Activated naive CD8-positive, alpha-beta T cell treated with anti-CD3 and anti-CD28 coated beads, Interleukin-2, amount 50 U/mL, for 24 hours (primary cell): ENCODE data around the gene KIAA0408.

Experiments
- ATAC-seq: fragments of 150-1000 bp; cut with Tn5 transposase; one replicate; pipeline ENCODE4 v1.10.0; 2021
- DNase-seq: peaks from one replicate; pipeline ENCODE4 v3.0.0; 2021
- H3K27ac Mint-ChIP-seq: one replicate; pipeline ENCODE4 v1.8.0; 2021; ENCODE audit warnings: mild to moderate bottlenecking, mixed read lengths
- H3K27me3 Mint-ChIP-seq: one replicate; pipeline ENCODE4 v1.8.0; 2021; ENCODE audit warnings: mixed read lengths
- H3K36me3 Mint-ChIP-seq: one replicate; pipeline ENCODE4 v1.8.0; 2021; ENCODE audit warnings: low read depth, mixed read lengths
- H3K4me1 Mint-ChIP-seq: one replicate; pipeline ENCODE4 v1.8.0; 2021; ENCODE audit warnings: mixed read lengths
- H3K4me3 Mint-ChIP-seq: one replicate; pipeline ENCODE4 v1.8.0; 2021; ENCODE audit warnings: mild to moderate bottlenecking, moderate library complexity, mixed read lengths
- H3K9me3 Mint-ChIP-seq: one replicate; pipeline ENCODE4 v1.8.0; 2021; ENCODE audit warnings: mixed read lengths

Gene KIAA0408

DNA sequence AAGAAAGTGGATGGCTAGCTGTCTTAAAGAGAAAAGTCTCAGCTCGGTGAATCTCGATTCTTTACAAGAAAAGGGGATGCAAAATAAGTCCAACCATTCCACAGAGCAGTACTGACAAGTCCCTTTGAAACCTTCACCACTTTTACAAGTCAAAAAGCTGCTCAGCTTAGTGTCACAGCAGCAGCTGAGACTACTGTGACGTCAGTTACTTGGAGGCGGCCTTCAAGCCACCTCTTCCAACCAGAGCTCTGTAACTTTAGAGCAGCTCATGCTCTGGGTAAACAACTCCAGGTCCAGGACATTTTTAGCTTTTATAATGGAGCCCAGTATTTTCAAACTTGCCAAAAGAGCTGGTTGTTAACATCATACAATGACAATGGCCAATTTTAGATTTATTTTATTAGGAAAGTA is at the start of gene KIAA0408:
Gene KIAA0408, minus strand, starts transcription at position 159 of the 411 bp plus-strand sequence. CDS start 5,408 bp downstream, outside the sequence.
- H3K9me3 Mint-ChIP-seq: no peaks in the 10 kb centered on the region
- H3K27me3 Mint-ChIP-seq: no peaks in the 10 kb centered on the region
- H3K36me3 Mint-ChIP-seq: no peaks in the 10 kb centered on the region
- no peak within 1 kb of the TSS for H3K27ac Mint-ChIP-seq
- peaks cover 9% of the 10 kb centered on the region for H3K4me1 Mint-ChIP-seq
- DNase-seq (no peak), ATAC-seq (no peak)
- H3K4me3 Mint-ChIP-seq: no peak within 1 kb of the TSS

DNA sequence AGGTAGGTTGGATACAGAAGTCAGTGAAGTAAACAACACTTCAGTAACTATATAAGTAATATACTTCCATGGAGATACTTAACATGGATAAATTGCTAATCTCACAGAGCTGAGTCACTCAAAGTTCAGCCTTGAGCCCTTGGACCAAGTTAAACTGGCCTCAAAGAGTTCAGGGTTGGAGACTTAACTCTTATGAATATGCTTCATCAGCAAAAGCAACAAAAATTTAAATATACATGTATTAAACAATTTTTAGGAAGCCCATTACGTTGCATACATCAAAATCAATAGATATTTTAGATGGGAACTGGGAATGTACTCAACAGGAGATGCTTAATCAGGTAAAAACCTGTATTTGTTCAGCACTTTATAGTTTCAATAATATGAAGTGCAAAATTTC is 47.7 kb upstream of the KIAA0408 start:
- ATAC-seq (no peak), DNase-seq (no peak)
- H3K27me3 Mint-ChIP-seq: peaks cover 2% of the 10 kb centered on the region

DNA sequence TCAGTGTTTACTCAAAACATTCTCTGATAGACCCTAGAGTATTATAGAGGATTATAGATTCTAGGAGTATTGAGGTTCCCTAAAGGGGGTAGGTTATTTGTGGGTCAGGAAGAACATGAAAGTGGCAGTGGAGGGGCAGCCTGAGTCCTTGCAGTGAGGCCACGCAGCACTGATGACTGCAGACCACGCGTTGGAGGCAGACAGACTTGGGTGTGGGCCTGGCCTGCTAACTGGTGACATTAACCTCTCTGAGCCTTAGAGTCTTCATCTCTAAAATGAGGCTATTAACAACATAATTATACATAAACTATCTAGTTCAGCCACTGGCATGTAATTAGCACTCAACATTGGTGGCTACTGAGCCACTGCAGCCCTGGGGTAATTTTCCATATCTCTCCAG is 43.8 kb upstream of the KIAA0408 start:
- ATAC-seq: no peak
- DNase-seq: no peak
- Mint-ChIP-seq H3K4me3 (no peak overlapping the region), H3K36me3 (no peaks in the 10 kb centered on the region), H3K4me1 (no peaks in the 10 kb centered on the region), H3K27me3 (no peaks in the 10 kb centered on the region), H3K9me3 (no peaks in the 10 kb centered on the region), H3K27ac (no peak overlapping the region)

More for the DNA sequence above, 47.7 kb upstream of the KIAA0408 start:
- no peaks in the 10 kb centered on the region for H3K4me1 Mint-ChIP-seq
- H3K27ac Mint-ChIP-seq: no peak overlapping the region
- H3K4me3 Mint-ChIP-seq: no peak overlapping the region
- no peaks in the 10 kb centered on the region for H3K9me3 Mint-ChIP-seq
- peaks cover 2% of the 10 kb centered on the region for H3K36me3 Mint-ChIP-seq

DNA sequence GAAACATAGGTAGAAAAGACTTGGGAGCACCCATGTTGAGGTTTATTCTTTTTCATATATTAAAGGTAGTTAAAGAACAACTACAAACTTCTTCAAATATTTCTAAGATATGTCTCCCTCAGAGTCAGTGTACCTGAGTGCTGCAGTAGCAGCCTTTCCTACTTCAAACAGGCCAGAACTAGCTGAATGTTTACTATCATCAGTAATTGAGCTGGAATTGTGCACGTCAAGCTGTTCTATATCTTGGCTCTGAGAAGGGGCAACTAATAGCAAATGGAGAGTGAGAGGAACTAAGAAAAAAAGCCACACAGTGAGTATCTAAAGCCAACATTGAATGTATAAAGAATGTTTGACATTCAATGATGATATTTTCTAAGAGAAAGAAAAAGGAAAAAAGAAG is 38.2 kb upstream of the KIAA0408 start:
- peaks cover 5% of the 10 kb centered on the region for H3K27me3 Mint-ChIP-seq
- no peaks in the 10 kb centered on the region for H3K4me1 Mint-ChIP-seq
- no peaks in the 10 kb centered on the region for H3K36me3 Mint-ChIP-seq
- H3K4me3 Mint-ChIP-seq: no peak overlapping the region
- H3K27ac Mint-ChIP-seq: no peak overlapping the region
- DNase-seq (no peak), ATAC-seq (no peak)
- H3K9me3 Mint-ChIP-seq: no peaks in the 10 kb centered on the region

DNA sequence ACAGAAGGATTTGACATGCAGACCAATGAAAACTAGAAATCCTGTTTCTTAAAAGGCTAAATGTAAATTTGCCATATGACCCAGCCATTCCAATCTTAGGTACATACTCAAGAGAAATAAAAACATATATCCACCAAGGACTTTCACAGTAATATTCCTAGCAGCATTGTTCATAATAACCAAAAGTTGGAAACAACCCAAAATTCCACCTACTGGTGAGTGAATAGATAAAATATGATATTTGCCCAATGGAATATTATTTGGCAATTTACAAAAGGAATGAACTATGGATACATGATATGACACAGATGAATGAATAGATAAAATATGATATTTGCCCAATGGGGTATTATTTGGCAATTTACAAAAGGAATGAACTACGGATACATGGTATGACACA is 37.3 kb upstream of the KIAA0408 start:
- Mint-ChIP-seq H3K36me3 (no peaks in the 10 kb centered on the region), H3K4me3 (no peak overlapping the region), H3K27me3 (peaks cover 5% of the 10 kb centered on the region), H3K9me3 (no peaks in the 10 kb centered on the region), H3K27ac (no peak overlapping the region), H3K4me1 (no peaks in the 10 kb centered on the region)
- no peak for ATAC-seq
- no peak for DNase-seq

DNA sequence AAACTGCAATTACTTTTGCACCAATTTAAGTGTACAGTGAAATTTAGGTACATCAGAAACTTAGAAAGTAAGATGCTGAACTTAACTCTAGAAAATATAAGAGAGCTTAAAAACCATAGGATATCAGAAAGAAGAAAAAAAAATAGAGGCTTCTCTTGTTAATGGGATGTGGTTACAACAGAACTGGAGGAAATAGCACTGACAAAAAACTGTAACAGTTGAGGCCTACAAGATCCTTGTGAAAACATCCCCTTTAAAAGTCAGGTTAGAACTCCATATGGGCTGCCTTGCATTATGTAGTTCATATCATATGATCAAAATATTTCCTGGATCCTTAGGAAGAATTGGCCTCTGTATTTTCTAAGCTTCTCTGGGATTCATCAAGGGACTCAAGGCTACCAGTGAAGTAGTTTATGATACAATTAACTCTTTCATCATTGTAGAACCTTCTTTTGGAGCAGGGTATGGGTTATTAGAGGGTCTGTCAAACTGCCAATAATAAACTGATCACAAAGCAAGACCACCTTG is 35.1 kb upstream of the KIAA0408 start:
- H3K27ac Mint-ChIP-seq: no peak overlapping the region
- no peak overlapping the region for H3K4me3 Mint-ChIP-seq
- peaks cover 5% of the 10 kb centered on the region for H3K27me3 Mint-ChIP-seq
- H3K9me3 Mint-ChIP-seq: no peaks in the 10 kb centered on the region
- no peaks in the 10 kb centered on the region for H3K4me1 Mint-ChIP-seq
- H3K36me3 Mint-ChIP-seq: peaks cover 6% of the 10 kb centered on the region
- ATAC-seq (no peak), DNase-seq (no peak)

DNA sequence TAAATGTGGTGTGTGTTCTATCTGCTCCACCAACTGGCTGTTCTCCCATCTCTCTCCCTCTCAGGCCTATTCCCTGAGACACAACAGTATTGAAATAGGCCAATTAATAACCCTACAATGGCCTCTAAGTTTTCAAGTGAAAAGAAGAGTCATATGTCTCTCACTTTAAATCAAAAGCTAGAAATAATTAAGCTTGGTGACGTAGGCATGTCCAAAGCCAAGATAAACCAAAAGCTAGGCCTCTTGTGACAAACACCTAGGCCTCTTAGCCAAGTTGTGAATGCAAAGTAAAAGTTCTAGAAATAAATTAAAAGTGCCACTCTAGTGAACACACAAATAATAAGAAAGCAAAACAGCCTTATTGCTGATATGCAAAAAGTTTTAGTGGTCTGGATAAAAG is 30.1 kb upstream of the KIAA0408 start:
- Mint-ChIP-seq H3K4me1 (peaks cover 14% of the 10 kb centered on the region), H3K27me3 (no peaks in the 10 kb centered on the region)
- no peak for ATAC-seq

DNA sequence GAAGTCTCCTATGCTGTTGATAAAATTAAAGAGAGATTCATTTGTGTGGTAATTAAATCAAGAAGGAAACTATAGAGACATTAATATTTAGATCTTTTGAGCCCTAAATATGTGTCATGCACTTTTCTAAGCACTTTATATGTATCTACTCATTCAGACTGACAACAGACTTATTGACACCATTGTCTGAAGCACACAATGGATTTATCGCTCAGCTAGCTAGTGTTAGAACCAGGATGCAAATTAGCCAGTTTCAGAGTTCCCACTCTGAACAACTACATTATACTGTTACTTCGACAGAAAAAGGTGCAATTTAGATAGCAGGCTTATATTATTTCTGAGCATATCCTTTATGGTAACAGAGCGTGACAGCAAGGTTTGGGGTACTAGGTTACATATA is 27.7 kb upstream of the KIAA0408 start:
- DNase-seq: no peak
- no peak overlapping the region for H3K4me3 Mint-ChIP-seq
- peaks cover 23% of the 10 kb centered on the region for H3K4me1 Mint-ChIP-seq
- no peak overlapping the region for H3K27ac Mint-ChIP-seq
- H3K9me3 Mint-ChIP-seq: peaks cover 4% of the 10 kb centered on the region
- no peaks in the 10 kb centered on the region for H3K27me3 Mint-ChIP-seq
- no peak for ATAC-seq
- H3K36me3 Mint-ChIP-seq: peaks cover 12% of the 10 kb centered on the region

More for the DNA sequence above, 30.1 kb upstream of the KIAA0408 start:
- H3K36me3 Mint-ChIP-seq: peaks cover 6% of the 10 kb centered on the region
- H3K4me3 Mint-ChIP-seq: no peak overlapping the region
- DNase-seq: no peak
- H3K27ac Mint-ChIP-seq: no peak overlapping the region
- peaks cover 4% of the 10 kb centered on the region for H3K9me3 Mint-ChIP-seq

DNA sequence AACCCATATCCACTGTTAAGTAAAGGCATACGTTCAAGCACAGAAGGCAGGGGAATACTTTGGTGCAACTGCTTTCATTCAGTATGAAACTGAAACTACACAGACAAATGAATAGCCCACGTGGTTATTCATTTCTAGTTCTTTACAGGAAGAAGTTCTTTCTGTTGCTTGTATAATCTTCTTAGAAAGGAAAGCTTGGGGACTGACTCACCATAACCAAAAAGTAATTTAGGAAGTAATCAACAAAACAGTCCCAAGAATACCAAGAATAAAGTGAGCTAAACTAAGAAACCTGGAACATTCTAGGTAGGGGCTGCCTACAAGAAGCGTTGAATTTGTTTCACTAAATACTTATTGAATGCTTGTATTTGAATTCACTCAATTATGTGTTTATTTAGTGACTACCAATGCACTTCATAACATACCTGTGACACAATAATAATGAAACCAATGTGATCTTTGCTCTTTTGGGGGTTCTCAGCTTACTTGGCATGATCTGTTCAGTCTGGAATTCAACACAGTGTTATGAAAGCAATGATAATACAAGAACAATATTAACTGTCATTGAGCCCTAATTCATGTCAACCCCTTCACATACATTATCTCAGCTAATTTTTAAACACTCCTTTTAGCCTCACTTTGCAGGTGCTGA is 25.1 kb upstream of the KIAA0408 start:
- peak overlapping the region; percentile 69 for H3K27ac Mint-ChIP-seq

DNA sequence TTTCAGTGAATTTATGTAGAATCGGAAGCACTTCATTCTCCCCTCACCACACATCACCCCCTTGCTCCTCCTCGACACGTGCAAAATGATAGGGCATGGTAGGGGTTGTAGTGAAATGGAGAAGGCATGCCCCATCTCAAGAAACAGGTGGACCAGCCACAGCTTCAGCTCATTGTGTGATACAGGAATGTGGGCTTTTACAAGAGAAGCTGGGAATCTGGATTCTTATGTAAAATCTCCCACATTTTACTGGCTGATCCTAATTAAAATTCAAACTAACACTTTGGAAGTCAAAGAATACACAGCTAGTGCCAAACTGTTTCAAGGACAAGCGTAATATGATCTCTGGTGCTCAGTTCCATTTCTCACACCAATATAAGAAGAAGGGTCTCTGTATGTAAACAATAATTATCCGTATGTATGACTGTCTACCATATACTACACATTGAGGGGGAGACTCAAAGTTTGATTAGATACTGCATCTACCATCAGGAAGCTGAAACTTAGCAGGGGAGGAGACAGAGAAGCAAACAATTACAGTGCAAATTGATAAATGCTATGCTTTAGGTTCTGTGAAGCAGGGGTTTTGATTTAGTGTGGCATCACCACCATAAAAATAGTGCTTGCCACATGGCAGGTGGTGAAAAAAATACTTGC is 24.3 kb upstream of the KIAA0408 start:
- H3K4me1 Mint-ChIP-seq: peaks cover 23% of the 10 kb centered on the region
- H3K4me3 Mint-ChIP-seq: peak overlapping the region; percentile 27
- H3K27me3 Mint-ChIP-seq: no peaks in the 10 kb centered on the region
- DNase-seq (no peak), ATAC-seq (no peak)
- peaks cover 6% of the 10 kb centered on the region for H3K36me3 Mint-ChIP-seq
- H3K27ac Mint-ChIP-seq: peak overlapping the region; percentile 69
- peaks cover 4% of the 10 kb centered on the region for H3K9me3 Mint-ChIP-seq

More for the DNA sequence above, 25.1 kb upstream of the KIAA0408 start:
- Mint-ChIP-seq H3K36me3 (peaks cover 6% of the 10 kb centered on the region), H3K27me3 (no peaks in the 10 kb centered on the region), H3K4me1 (peaks cover 23% of the 10 kb centered on the region), H3K4me3 (peak overlapping the region; percentile 6), H3K9me3 (peaks cover 4% of the 10 kb centered on the region)
- ATAC-seq (peak; percentile 90), DNase-seq (no peak)

DNA sequence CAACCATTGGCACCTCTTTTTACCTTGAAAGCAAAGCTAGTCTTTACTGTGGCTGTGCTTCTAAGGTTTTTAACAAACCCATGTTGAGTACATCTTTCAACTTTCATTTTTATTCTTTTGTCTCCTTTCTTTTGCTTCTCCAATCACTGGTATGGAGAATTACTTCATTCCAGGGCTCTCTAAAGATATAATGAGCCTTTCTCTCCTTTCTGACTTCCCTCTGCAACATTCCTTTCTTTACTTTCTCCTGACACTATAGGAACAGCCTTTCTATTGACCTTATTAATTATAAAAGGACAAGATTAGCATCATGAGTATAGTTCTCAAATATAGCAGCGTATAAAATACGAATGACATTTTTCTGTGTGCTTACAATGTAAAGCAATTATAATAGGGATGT is 23.1 kb upstream of the KIAA0408 start:
- ATAC-seq (no peak), DNase-seq (no peak)
- no peak overlapping the region for H3K4me3 Mint-ChIP-seq
- peaks cover 8% of the 10 kb centered on the region for H3K36me3 Mint-ChIP-seq
- H3K27me3 Mint-ChIP-seq: peaks cover 2% of the 10 kb centered on the region
- peaks cover 23% of the 10 kb centered on the region for H3K4me1 Mint-ChIP-seq
- H3K27ac Mint-ChIP-seq: no peak overlapping the region
- peaks cover 4% of the 10 kb centered on the region for H3K9me3 Mint-ChIP-seq

DNA sequence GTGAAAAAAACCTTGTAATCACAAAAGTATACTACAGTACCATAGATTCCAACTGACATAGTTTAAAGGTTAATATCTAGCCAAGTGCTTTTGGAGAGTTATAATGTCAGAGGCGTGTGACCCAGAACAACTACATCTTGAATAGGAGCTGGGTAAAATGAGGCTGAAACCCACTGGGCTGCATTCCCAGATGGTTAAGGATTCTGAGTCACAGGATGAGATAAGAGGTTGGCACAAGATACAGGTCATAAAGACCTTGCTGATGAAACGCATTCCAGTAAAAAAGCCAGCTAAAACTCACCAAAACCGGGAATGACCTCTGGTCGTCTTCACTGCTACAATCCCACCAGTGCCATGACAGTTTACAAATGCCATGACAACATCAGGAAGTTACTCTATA is 22.4 kb upstream of the KIAA0408 start:
- Mint-ChIP-seq H3K4me3 (no peak overlapping the region), H3K4me1 (peaks cover 23% of the 10 kb centered on the region), H3K9me3 (peaks cover 4% of the 10 kb centered on the region), H3K36me3 (peaks cover 8% of the 10 kb centered on the region), H3K27me3 (peaks cover 2% of the 10 kb centered on the region), H3K27ac (no peak overlapping the region)
- DNase-seq (no peak), ATAC-seq (no peak)

DNA sequence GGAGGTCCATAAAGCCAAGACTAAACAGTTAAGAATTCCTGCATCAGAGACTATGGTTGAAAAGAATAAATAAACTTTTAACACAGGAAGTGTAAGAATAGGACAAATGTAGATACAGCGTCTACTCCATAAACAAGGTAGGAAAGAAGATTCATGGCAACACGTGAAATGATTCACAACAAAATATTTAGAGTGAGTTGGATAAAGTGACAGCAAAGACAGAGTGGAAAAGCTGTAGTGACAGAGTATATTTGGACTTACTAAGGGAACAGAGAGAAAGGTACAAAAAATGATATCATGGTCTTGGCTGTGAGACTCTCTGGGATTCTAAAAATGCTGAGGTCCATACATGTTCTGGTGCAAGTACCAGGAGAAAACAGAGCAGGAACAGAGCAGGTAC is 21.9 kb upstream of the KIAA0408 start:
- Mint-ChIP-seq H3K9me3 (peaks cover 4% of the 10 kb centered on the region), H3K27ac (no peak overlapping the region), H3K27me3 (peaks cover 2% of the 10 kb centered on the region), H3K4me3 (no peak overlapping the region), H3K36me3 (peaks cover 10% of the 10 kb centered on the region), H3K4me1 (peaks cover 23% of the 10 kb centered on the region)
- DNase-seq (no peak), ATAC-seq (no peak)

DNA sequence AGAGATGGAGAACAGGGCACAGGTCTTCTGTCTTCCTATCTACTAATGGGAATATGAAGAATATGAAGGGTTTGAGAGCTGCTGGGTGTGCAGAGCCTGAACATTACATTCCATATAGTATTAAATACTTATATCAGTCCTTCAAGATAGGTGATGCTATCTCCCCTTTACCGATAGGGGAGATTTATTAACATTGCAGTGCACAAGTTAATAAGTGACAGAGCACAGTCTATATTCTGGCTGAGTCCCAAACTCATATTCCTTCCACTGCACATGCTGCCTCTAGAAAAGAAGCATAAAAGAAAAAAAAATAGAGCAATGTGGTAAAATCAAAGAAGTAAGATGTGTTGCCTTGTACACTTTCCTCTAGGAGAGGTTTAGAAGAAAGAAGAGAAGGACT is 18.5 kb upstream of the KIAA0408 start:
- Mint-ChIP-seq H3K27me3 (peaks cover 2% of the 10 kb centered on the region), H3K9me3 (no peaks in the 10 kb centered on the region), H3K27ac (no peak overlapping the region), H3K36me3 (peaks cover 13% of the 10 kb centered on the region), H3K4me3 (no peak overlapping the region), H3K4me1 (no peaks in the 10 kb centered on the region)
- DNase-seq: no peak
- no peak for ATAC-seq

DNA sequence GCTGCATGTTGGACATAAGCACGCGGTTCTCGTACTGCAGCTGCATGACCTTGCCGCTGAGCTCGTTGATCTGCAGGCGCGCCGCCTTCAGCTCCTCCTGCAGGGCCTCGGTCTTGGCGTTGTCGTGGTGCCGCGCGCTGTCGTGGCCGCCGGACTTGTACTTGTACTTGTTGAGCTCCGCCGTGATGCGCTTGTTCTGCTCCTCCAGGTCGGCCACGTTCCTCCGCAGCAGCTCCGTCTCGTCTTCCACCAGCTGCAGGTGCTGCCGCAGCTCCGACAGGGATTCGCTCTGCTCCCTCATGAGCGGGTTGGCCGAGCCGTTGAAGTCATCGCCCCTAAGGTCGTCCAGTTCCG is 16.6 kb upstream of the KIAA0408 start:
- Mint-ChIP-seq H3K4me3 (no peak overlapping the region), H3K27me3 (peaks cover 2% of the 10 kb centered on the region), H3K36me3 (peaks cover 9% of the 10 kb centered on the region), H3K4me1 (no peaks in the 10 kb centered on the region), H3K9me3 (no peaks in the 10 kb centered on the region), H3K27ac (no peak overlapping the region)
- DNase-seq (no peak), ATAC-seq (no peak)
